ENCODE measurements around the gene DNMBP.
"Not testable (repeated sequence)": the region's sequence is repeated elsewhere in the genome, so short reads cannot be mapped to it uniquely, and the experiment has no call there.

DNMBP gene

GRCh38 chr10:99917963-99918825 lies 91.6 kb downstream of the DNMBP start:
- no peak for DNase-seq (ENCODE audit: low read depth)

- DNase-seq (ENCODE audit: low read depth), result no peak
These were observed 93.0 kb downstream of the DNMBP start for GRCh38 chr10:99916776-99917175.

- DNase-seq (ENCODE audit: low read depth), result no peak
These were observed 94.3 kb downstream of the DNMBP start for GRCh38 chr10:99915414-99915813.

- DNase-seq (ENCODE audit: low read depth), result no peak
These were observed 95.5 kb downstream of the DNMBP start for GRCh38 chr10:99914236-99914635.

GRCh38 chr10:99913831-99914235 lies 95.9 kb downstream of the DNMBP start:
- no peak for DNase-seq (ENCODE audit: low read depth)

- DNase-seq (ENCODE audit: low read depth), result no peak
These were observed 97.7 kb downstream of the DNMBP start for GRCh38 chr10:99912041-99912440.

- DNase-seq (ENCODE audit: low read depth), result no peak
These were observed 101.2 kb downstream of the DNMBP start for GRCh38 chr10:99908512-99908911.

- no peak for DNase-seq (ENCODE audit: low read depth)
These were observed 103.3 kb downstream of the DNMBP start for GRCh38 chr10:99906470-99906869.

- no peak for DNase-seq (ENCODE audit: low read depth)
These were observed 103.8 kb downstream of the DNMBP start for GRCh38 chr10:99905971-99906370.

- DNase-seq (ENCODE audit: low read depth), result no peak
These were observed 113.9 kb downstream of the DNMBP start for GRCh38 chr10:99895867-99896266.

GRCh38 chr10:99895066-99895465 lies 114.7 kb downstream of the DNMBP start:
- DNase-seq (ENCODE audit: low read depth), result not testable (repeated sequence)

- DNase-seq (ENCODE audit: low read depth), result no peak
These were observed 115.1 kb downstream of the DNMBP start for GRCh38 chr10:99894613-99895012.

GRCh38 chr10:99888622-99889021 lies 121.1 kb downstream of the DNMBP start:
- DNase-seq (ENCODE audit: low read depth), result no peak

GRCh38 chr10:99883523-99883922 lies 126.2 kb downstream of the DNMBP start:
- no peak for DNase-seq (ENCODE audit: low read depth)

- DNase-seq (ENCODE audit: low read depth), result no peak
These were observed 128.4 kb downstream of the DNMBP start for GRCh38 chr10:99881371-99881770.

- DNase-seq (ENCODE audit: low read depth), result no peak
These were observed 129.5 kb downstream of the DNMBP start for GRCh38 chr10:99880080-99880835.

- no peak for DNase-seq (ENCODE audit: low read depth)
These were observed 134.3 kb downstream of the DNMBP start for GRCh38 chr10:99875473-99875872.

- DNase-seq (ENCODE audit: low read depth), result no peak
These were observed 135.2 kb downstream of the DNMBP start for GRCh38 chr10:99874341-99875085.

- DNase-seq (ENCODE audit: low read depth), result no peak
These were observed 135.9 kb downstream of the DNMBP start for GRCh38 chr10:99873846-99874245.

- DNase-seq (ENCODE audit: low read depth), result no peak
These were observed 137.2 kb downstream of the DNMBP start for GRCh38 chr10:99872367-99873162.

GRCh38 chr10:99870123-99870730 lies 139.5 kb downstream of the DNMBP start:
- DNase-seq (ENCODE audit: low read depth), result no peak
